CD8-positive, alpha-beta memory T cell (primary cell): ENCODE results near the gene ATP6V1F. TPM values are rescaled to one million over a fixed set of nuclear protein-coding genes. Genes with fewer than 3 reads are reported as not detected.

Experiments
- CTCF ChIA-PET: fragments of 350-600 bp; sonication (Branson Sonifier 250); formaldehyde crosslinking; loops from one replicate; lab custom pipeline; 2021; ENCODE audit warnings: antibody characterized with exemption; lab: Charles Lee
- POLR2A ChIA-PET: fragments of 350-600 bp; sonication (Branson Sonifier 250); formaldehyde crosslinking; loops from one replicate; lab custom pipeline; 2021; ENCODE audit warnings: antibody characterized with exemption; lab: Charles Lee
- DNase-seq, 5 donors: peaks; one replicate each; pipeline versions ENCODE4 v3.0.0 to v3.0.0-alpha.2; 2020 to 2022; ENCODE audit warnings: mixed read lengths in 1 of 5
- H3K27ac ChIP-seq: one replicate; pipeline ENCODE4 v1.7.0; 2013; ENCODE audit warnings: low read depth, mild to moderate bottlenecking, low read length, moderate library complexity
- H3K27me3 ChIP-seq: 2 replicates; pipeline ENCODE4 v1.7.0; 2013; ENCODE audit warnings: low read length, mild to moderate bottlenecking; ENCODE audit not compliant: insufficient read depth, poor library complexity, severe bottlenecking
- H3K36me3 ChIP-seq: 2 replicates; pipeline ENCODE4 v1.7.0; 2013; ENCODE audit warnings: mild to moderate bottlenecking, low read length, moderate library complexity; ENCODE audit not compliant: insufficient read depth
- H3K4me1 ChIP-seq: 2 replicates; pipeline ENCODE4 v1.7.0; 2013; ENCODE audit warnings: mild to moderate bottlenecking, low read length, moderate library complexity; ENCODE audit not compliant: insufficient read depth
- H3K4me3 ChIP-seq: 2 replicates; pipeline ENCODE4 v1.7.0; 2013; ENCODE audit warnings: mild to moderate bottlenecking, low read length
- H3K9me3 ChIP-seq: 2 replicates; pipeline ENCODE4 v1.7.0; 2013; ENCODE audit warnings: mild to moderate bottlenecking, low read length
- H3K27ac Mint-ChIP-seq, 8 donors: one replicate each; pipeline ENCODE4 v1.8.0; 2020 to 2021; ENCODE audit warnings: mixed read lengths in 8 of 8, mild to moderate bottlenecking in 6 of 8, inconsistent platforms in 3 of 8, moderate library complexity in 3 of 8
- H3K27me3 Mint-ChIP-seq, 2 donors: one replicate each; pipeline ENCODE4 v1.8.0; 2020 to 2021; ENCODE audit warnings: mixed read lengths in 2 of 2, mild to moderate bottlenecking in 1 of 2, moderate library complexity in 1 of 2
- H3K36me3 Mint-ChIP-seq, 3 donors: one replicate each; pipeline ENCODE4 v1.8.0; 2020 to 2021; ENCODE audit warnings: mixed read lengths in 3 of 3, inconsistent platforms in 1 of 3, mild to moderate bottlenecking in 1 of 3
- H3K4me1 Mint-ChIP-seq, 3 donors: one replicate each; pipeline ENCODE4 v1.8.0; 2020 to 2021; ENCODE audit warnings: mixed read lengths in 3 of 3, inconsistent platforms in 1 of 3, mild to moderate bottlenecking in 1 of 3
- H3K4me3 Mint-ChIP-seq, 7 donors: one replicate each; pipeline ENCODE4 v1.8.0; 2020 to 2021; ENCODE audit warnings: mixed read lengths in 7 of 7, mild to moderate bottlenecking in 6 of 7, moderate library complexity in 4 of 7, inconsistent platforms in 2 of 7
- H3K9me3 Mint-ChIP-seq, 5 donors: one replicate each; pipeline ENCODE4 v1.8.0; 2020 to 2022; ENCODE audit warnings: mixed read lengths in 5 of 5, mild to moderate bottlenecking in 3 of 5, moderate library complexity in 2 of 5, inconsistent platforms in 1 of 5
- polyA plus RNA-seq: library from polyadenylated mRNA; unstranded; fragments of 300-500 nt; fragmentation: Illumina TruSeq; gene quantifications from one replicate; pipeline ENCODE4 v1.2.3, GENCODE V29; 2021
- total RNA-seq, 2 experiments: library from RNA; stranded (reverse); gene quantifications; one replicate each; pipeline ENCODE4 v1.2.3, GENCODE V29; 2021

ATP6V1F gene
- total RNA-seq = 100 to 1,000 TPM; 145 to 147 TPM
- polyA plus RNA-seq = 295 TPM

- POLR2A ChIA-PET = interaction anchor here (0.5 to 1.2 kb wide), 4 partner anchors 18 to 356 kb away, joined by 3 to 4 read pairs (median 4); no protein-coding TSS in a partner anchor
Observed at GRCh38 chr7:128862571-128863432, at the start of gene ATP6V1F. Gene ATP6V1F, plus strand, starts transcription at chr7:128862856. Its CDS starts 49 bp downstream, at chr7:128862905.

GRCh38 chr7:128814499-128814898 is 48.2 kb upstream of the ATP6V1F start:
- no peak overlapping the region for H3K27ac ChIP-seq
- Mint-ChIP-seq H3K27ac (no peak overlapping the region), H3K4me3 (no peak overlapping the region), H3K9me3 (no peaks in the 10 kb centered on the region), H3K4me1 (no peaks in the 10 kb centered on the region), H3K36me3 (no peaks in the 10 kb centered on the region), H3K27me3 (peaks cover 4% of the 10 kb centered on the region in 2 donors)
- no peaks in the 10 kb centered on the region for H3K9me3 ChIP-seq
- H3K4me1 ChIP-seq = no peaks in the 10 kb centered on the region
- H3K36me3 ChIP-seq = no peaks in the 10 kb centered on the region
- ChIA-PET CTCF (no interaction called here), POLR2A (no interaction called here)
- no peaks in the 10 kb centered on the region for H3K27me3 ChIP-seq
- no peak for DNase-seq
- H3K4me3 ChIP-seq = no peak overlapping the region

More at GRCh38 chr7:128862571-128863432, at the start of gene ATP6V1F:
- Mint-ChIP-seq H3K27me3 (peaks cover 0 to 5% of the 10 kb centered on the region in 2 donors), H3K4me1 (peaks cover 29 to 41% (median 40%) of the 10 kb centered on the region in 3 donors), H3K27ac (peak within 1 kb of the TSS; percentile 84 to 100 (median 96)), H3K4me3 (peak within 1 kb of the TSS; percentile 93 to 100 (median 96)), H3K36me3 (peaks cover 3 to 24% (median 3%) of the 10 kb centered on the region in 3 donors), H3K9me3 (peaks cover 0 to 2% (median 0%) of the 10 kb centered on the region in 5 donors)
- Histone ChIP-seq H3K9me3 (no peaks in the 10 kb centered on the region), H3K36me3 (peaks cover 11% of the 10 kb centered on the region), H3K27me3 (no peaks in the 10 kb centered on the region), H3K4me3 (peak within 1 kb of the TSS; percentile 98), H3K4me1 (peaks cover 14% of the 10 kb centered on the region), H3K27ac (peak within 1 kb of the TSS; percentile 88)
- DNase-seq = peak; percentile 98 to 99 (median 99)
- CTCF ChIA-PET = interaction anchor here (0.7 to 5.6 kb wide), 4 partner anchors 15 to 21 kb away, joined by 4 to 47 read pairs (median 4); no protein-coding TSS in a partner anchor

- Histone ChIP-seq H3K27me3 (no peaks in the 10 kb centered on the region), H3K36me3 (no peaks in the 10 kb centered on the region), H3K27ac (no peak overlapping the region), H3K9me3 (no peaks in the 10 kb centered on the region), H3K4me1 (no peaks in the 10 kb centered on the region), H3K4me3 (no peak overlapping the region)
- no peaks in the 10 kb centered on the region for H3K36me3 Mint-ChIP-seq
- peak overlapping the region in 1 of 8 donors; percentile 14 for H3K27ac Mint-ChIP-seq
- no peaks in the 10 kb centered on the region for H3K9me3 Mint-ChIP-seq
- POLR2A ChIA-PET = no interaction called here
- CTCF ChIA-PET = no interaction called here
- peaks cover 0 to 6% (median 3%) of the 10 kb centered on the region in 3 donors for H3K4me1 Mint-ChIP-seq
- H3K27me3 Mint-ChIP-seq = peaks cover 4 to 6% of the 10 kb centered on the region in 2 donors
- DNase-seq = no peak
- H3K4me3 Mint-ChIP-seq = no peak overlapping the region
Observed at GRCh38 chr7:128815289-128815942, 47.2 kb upstream of the ATP6V1F start.

GRCh38 chr7:128818694-128819093 is 44.0 kb upstream of the ATP6V1F start:
- Mint-ChIP-seq H3K4me3 (no peak overlapping the region), H3K9me3 (no peaks in the 10 kb centered on the region), H3K27ac (no peak overlapping the region), H3K36me3 (peaks cover 0 to 2% (median 0%) of the 10 kb centered on the region in 3 donors), H3K27me3 (peaks cover 4 to 9% of the 10 kb centered on the region in 2 donors), H3K4me1 (peaks cover 0 to 6% (median 3%) of the 10 kb centered on the region in 3 donors)
- no peaks in the 10 kb centered on the region for H3K9me3 ChIP-seq
- no peaks in the 10 kb centered on the region for H3K36me3 ChIP-seq
- H3K4me3 ChIP-seq = no peak overlapping the region
- DNase-seq = no peak
- H3K27ac ChIP-seq = no peak overlapping the region
- CTCF ChIA-PET = interaction anchor here (1.1 kb wide), 1 partner anchor 65 kb away, joined by 3 read pairs; no protein-coding TSS in a partner anchor
- no peaks in the 10 kb centered on the region for H3K4me1 ChIP-seq
- no peaks in the 10 kb centered on the region for H3K27me3 ChIP-seq
- POLR2A ChIA-PET = no interaction called here

GRCh38 chr7:128821724-128822123 is 40.9 kb upstream of the ATP6V1F start:
- ChIA-PET CTCF (no interaction called here), POLR2A (no interaction called here)
- Histone ChIP-seq H3K27ac (no peak overlapping the region), H3K4me1 (no peaks in the 10 kb centered on the region), H3K36me3 (no peaks in the 10 kb centered on the region), H3K9me3 (no peaks in the 10 kb centered on the region), H3K4me3 (no peak overlapping the region), H3K27me3 (no peaks in the 10 kb centered on the region)
- no peak overlapping the region for H3K27ac Mint-ChIP-seq
- H3K4me1 Mint-ChIP-seq = peaks cover 0 to 6% (median 3%) of the 10 kb centered on the region in 3 donors
- peaks cover 0 to 2% (median 0%) of the 10 kb centered on the region in 3 donors for H3K36me3 Mint-ChIP-seq
- no peak overlapping the region for H3K4me3 Mint-ChIP-seq
- H3K27me3 Mint-ChIP-seq = peaks cover 13 to 19% of the 10 kb centered on the region in 2 donors
- DNase-seq = no peak
- no peaks in the 10 kb centered on the region for H3K9me3 Mint-ChIP-seq

GRCh38 chr7:128826512-128826911 is 36.1 kb upstream of the ATP6V1F start:
- Histone ChIP-seq H3K9me3 (no peaks in the 10 kb centered on the region), H3K4me1 (peaks cover 7% of the 10 kb centered on the region), H3K36me3 (no peaks in the 10 kb centered on the region), H3K4me3 (no peak overlapping the region), H3K27ac (no peak overlapping the region), H3K27me3 (peaks cover 15% of the 10 kb centered on the region)
- Mint-ChIP-seq H3K36me3 (peaks cover 0 to 2% (median 0%) of the 10 kb centered on the region in 3 donors), H3K27ac (peak overlapping the region in 1 of 8 donors; percentile 83), H3K27me3 (peaks cover 36 to 41% of the 10 kb centered on the region in 2 donors), H3K4me3 (no peak overlapping the region), H3K9me3 (no peaks in the 10 kb centered on the region), H3K4me1 (peaks cover 6 to 17% (median 12%) of the 10 kb centered on the region in 3 donors)
- CTCF ChIA-PET = no interaction called here
- DNase-seq = no peak
- POLR2A ChIA-PET = no interaction called here

- Mint-ChIP-seq H3K27me3 (peaks cover 36 to 41% of the 10 kb centered on the region in 2 donors), H3K4me1 (peaks cover 6 to 21% (median 12%) of the 10 kb centered on the region in 3 donors), H3K9me3 (no peaks in the 10 kb centered on the region), H3K36me3 (peaks cover 0 to 2% (median 0%) of the 10 kb centered on the region in 3 donors), H3K27ac (peak overlapping the region in 1 of 8 donors; percentile 83), H3K4me3 (no peak overlapping the region)
- H3K36me3 ChIP-seq = no peaks in the 10 kb centered on the region
- peaks cover 15% of the 10 kb centered on the region for H3K27me3 ChIP-seq
- ChIA-PET CTCF (no interaction called here), POLR2A (no interaction called here)
- peaks cover 7% of the 10 kb centered on the region for H3K4me1 ChIP-seq
- H3K27ac ChIP-seq = no peak overlapping the region
- no peaks in the 10 kb centered on the region for H3K9me3 ChIP-seq
- no peak overlapping the region for H3K4me3 ChIP-seq
- no peak for DNase-seq
Observed at GRCh38 chr7:128826916-128827247, 35.8 kb upstream of the ATP6V1F start.
